GM11168 (cell line): ENCODE data around the gene HNF4A.
"Not testable (repeated sequence)": the region's sequence is repeated elsewhere in the genome, so short reads cannot be mapped to it uniquely, and the experiment has no call there.

Experiments used
- in situ Hi-C: fragments of 300-500 bp; cut with MboI; formaldehyde crosslinking; loops from one replicate; pipeline ENCODE4 v1.12.0; 2022; ENCODE audit warnings: low sequenced_read_pairs; ENCODE audit not compliant: unreplicated experiment

Gene HNF4A

DNA sequence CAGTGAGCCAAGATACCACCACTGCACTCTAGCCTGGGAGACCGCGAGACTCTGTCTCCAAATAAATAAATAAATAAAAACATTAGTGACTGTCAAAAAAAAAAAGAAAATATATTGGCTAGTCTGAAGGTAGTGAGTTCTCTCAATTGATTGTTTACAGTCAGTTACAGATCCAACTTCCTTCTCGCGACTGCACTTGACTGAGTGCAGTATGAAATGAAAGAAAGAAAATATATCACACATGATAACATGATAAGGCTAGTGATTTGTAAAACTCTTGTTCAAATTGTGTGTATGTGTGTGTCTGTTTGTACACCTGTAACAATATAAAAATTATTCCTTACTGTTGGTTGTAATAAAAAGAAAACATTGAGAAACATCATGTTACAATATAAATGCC lies 10.8 kb upstream of the HNF4A start:
- in situ Hi-C loops = no loop called here

DNA sequence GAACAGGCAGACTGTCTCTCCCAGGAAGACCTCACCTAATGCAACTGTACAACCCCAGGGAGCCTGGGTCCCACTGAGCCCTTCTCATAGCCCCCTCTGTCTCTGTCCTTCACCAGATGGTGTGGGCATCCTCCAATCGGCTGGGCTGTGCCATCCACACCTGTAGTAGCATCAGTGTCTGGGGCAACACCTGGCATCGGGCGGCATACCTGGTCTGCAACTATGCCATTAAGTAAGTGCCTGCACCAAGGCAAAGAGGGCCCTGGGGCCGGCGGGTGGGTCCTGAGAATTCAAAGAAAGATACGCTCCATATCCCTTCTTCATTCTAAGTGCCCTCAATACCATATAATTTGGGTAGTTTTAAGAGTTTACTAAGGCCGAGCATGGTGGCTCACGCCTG lies 10.4 kb upstream of the HNF4A start:
- in situ Hi-C loops = no loop called here

DNA sequence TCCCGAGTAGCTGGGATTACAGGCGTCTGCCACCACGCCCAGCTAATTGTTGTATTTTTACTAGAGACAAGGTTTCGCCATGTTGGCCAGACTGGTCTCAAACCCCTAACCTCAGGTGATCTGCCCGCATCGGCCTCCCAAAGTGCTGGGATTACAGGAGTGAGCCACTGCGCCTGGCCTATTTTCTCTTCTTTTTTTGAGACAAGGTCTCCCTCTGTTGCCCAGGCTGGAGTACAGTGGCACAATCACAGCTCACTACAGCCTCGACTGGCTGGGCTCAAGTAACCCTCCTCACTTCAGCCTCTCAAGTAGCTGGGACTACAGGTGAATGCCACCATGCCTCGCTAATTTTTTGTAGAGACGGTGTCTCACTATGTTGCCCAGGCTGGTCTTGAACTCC lies 9.6 kb upstream of the HNF4A start:
- in situ Hi-C loops = not testable (repeated sequence)

DNA sequence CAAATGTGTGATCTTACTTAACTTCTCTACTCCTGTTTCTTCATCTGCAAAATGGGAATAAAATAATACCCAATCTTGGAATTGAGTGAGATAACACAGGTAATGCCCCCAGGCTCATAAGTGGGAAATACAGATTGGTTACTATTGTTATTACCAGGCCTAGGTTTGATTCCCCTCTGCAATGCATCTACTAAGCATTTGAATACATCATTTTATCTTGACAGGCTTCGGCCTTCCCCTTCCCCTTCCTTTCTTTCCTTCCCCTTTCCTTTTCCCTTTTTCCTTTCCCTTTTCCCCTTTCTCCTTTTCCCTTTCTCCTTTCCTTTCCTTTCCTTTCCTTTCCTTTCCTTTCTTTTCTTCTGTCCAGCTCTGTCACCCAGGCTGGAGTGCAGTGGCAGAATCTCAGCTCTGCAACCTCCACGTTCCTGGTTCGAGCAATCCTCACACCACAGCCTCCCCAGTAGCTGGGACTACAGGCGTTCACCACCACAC lies 7.3 kb upstream of the HNF4A start:
- in situ Hi-C loops = no loop called here

DNA sequence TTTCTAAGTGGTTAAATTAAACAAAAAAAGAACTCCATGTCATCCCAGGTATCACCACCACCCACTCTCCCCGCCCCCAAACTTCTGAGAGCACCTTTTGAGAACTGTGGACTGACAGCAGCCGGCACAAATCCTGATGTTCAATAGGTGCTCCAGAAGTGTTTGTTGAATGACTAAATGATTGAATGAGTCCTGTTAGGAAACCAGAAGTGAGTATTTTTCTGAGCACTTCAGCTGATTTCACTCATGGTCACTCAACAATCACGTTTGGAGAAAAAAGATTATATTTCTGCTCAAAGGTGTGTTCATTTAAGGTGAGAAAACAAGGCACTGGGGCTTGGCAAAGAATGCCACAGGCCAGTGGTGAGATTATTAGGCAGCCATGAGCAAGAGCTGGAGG lies 6.2 kb upstream of the HNF4A start:
- in situ Hi-C loops = no loop called here

DNA sequence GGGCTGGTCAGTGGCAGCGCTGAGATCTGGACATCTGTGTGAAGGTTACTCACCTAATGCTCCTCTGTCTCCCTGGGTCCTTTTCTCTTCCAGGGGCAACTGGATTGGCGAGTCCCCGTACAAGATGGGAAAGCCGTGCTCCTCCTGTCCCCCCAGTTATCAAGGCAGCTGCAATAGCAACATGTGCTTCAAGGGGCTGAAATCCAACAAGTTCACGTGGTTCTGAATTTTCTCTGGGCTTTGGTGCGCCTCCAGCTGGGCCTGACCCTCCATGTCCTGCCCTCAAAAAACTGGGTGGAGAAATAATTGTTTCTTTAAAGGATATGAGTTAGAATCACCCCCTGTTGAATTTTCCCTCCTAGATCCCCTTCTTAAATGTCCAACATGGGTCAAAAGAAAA lies 4.9 kb upstream of the HNF4A start:
- in situ Hi-C loops = no loop called here

DNA sequence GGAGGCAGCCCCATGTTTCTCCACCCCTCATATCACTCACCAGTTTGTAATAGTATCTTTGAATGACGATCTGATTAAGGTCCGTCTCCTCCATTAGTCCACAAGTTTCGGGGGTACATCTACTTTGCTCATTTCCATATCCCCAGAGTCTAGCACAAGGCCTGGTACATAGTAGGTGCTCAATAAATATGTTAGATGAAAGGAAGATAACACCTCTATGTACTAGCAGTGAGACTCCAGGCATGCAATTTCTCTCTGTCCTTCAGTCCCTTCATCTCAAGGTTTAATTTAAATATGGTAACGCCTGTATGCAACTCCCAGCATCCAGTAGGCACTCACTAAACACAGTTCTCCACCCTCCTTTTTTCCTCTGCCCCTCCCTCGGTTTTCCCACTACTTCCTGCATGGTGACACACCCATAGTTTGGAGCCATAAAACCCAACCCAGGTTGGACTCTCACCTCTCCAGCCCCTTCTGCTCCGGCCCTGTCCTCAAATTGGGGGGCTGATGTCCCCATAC lies 461 bp upstream of the HNF4A start:
- in situ Hi-C loops = no loop called here

DNA sequence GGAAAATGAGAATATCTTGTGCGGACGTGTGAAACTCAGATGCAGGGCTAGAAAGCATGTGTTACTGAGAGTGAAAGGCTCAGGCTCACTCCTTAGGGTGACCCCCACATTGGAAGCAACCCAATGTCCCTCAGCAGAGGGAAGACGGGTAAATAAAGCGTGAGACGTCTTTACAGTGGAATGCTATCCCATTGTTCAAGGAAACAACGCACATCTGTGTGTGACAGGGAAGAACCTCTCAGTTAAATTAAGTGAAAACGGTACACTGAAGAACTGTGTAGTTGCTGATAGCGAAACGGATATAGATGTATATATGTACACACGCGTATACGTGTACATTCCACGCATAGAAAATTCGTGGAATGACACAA lies 839 bp downstream of the HNF4A start:
- in situ Hi-C loops = no loop called here

DNA sequence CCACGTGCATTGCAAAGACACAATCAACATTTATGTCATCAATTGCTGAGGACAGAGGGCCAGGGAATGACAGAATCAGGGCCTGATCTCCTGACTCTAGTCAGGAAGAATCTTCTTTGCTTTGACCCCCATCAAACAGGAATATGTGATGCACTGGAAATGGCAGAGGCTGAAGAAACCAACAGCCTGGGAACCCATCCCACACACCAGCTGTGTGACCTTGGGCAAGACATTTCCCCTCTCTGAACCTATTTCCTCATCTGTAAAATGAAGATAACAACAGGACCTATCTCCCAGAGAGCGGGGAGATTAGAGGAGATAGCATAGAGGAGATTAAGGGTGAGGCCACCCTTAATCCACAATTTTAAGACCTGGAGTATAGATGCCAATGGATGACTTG lies 1.5 kb downstream of the HNF4A start:
- in situ Hi-C loops = no loop called here

DNA sequence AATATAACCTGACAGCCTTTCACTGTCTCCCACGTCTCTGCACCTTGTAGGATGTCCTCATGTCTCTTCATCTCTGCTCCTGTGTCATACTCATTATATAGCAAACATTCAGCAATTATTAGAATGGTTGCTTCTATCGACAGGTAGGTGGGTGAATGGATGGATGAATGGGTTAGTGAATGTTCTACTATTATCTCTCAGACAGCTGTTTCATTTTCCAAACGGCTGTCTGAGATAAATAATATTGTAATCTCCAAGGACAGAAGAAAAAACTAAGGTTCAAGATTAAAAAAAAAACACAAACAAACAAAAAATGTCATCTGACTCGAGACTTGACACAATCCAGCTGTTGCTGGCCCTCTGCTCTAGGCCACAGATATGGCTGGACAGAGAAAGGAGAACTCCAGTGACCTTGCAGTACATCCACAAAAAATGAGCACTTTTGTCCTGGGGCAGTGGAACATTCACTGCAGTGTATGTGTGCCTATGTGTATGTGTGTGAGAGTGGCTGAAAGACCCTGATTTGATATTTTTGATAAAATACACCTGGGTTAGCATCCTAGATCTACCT lies 2.1 kb downstream of the HNF4A start:
- in situ Hi-C loops = no loop called here

DNA sequence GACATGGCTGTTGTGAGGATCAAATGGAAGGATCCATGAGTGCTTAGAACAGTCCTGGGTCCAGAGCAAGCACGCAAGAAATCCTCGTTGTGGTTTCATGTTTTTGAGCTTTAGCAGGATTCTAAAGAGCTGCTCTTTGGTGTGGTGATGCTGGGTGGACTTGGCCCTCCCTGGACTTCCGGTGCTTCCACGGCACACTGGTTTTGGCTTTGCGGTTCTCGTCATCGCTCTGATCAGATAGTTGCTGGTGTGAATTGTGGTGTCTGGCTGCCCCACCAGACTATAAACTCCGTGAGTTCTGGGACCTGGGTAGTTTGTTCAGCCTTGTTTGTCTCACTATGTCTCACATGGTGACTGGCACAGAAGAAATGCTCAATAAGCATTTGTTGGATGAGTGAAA lies 3.3 kb downstream of the HNF4A start:
- in situ Hi-C loops = no loop called here

DNA sequence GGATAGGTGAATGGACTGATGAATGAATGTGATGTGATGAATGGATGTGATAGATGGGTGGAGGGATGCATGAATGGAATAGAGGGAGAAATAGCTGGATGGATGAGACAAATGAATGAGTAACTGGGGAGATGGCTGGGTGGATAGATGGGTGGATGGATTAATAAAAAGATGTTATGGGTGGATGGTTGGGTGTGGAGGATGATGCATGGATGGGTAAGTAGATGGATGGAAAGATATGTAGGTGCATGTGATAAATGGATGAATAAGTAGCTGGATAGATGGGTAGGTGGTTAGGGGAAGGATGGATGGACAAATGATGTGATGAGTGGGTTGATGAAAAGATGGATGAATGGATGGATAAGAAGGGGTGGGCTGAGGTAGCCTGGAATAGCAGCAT lies 4.7 kb downstream of the HNF4A start:
- in situ Hi-C loops = no loop called here

DNA sequence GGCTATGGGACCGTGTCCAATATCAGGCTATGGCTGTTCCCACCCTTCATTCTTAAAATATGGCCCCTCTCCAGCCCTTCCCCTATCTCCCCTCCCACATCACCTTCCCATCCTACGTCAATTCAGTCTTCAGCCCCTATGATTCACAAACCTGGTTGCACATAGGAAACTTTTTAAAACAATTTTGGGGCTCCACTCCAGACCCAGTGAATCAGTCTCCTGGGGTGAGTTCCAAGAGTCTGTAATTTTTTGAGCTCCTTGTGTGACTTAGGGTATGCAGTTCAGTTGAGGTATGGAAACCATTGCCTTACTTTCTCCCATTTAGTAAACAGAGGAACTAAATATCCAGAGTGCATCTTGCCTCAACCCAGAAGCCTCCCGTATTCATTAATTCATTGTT lies 5.5 kb downstream of the HNF4A start:
- in situ Hi-C loops = no loop called here

DNA sequence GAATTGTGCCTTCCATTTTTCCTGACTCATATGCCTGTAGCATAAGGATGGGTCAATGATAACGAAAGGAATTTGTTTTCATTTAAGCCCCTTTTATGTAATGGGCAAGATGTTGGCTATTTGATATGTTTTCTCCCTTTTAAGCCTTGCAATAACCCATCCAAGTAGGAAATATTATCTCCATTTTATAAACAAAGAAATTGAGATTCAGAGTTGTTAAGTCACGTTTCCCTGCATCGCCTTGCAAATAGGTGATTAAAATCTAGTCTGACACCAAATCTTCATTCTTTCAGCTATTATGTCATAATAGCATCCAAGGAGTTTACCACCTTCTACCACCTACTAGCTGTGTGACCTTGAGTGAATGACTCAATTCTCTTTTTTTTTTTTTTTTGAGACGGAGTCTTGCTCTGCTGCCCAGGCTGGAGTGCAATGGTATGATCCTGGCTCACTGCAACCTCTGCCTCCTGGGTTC lies 7.0 kb downstream of the HNF4A start:
- in situ Hi-C loops = no loop called here

DNA sequence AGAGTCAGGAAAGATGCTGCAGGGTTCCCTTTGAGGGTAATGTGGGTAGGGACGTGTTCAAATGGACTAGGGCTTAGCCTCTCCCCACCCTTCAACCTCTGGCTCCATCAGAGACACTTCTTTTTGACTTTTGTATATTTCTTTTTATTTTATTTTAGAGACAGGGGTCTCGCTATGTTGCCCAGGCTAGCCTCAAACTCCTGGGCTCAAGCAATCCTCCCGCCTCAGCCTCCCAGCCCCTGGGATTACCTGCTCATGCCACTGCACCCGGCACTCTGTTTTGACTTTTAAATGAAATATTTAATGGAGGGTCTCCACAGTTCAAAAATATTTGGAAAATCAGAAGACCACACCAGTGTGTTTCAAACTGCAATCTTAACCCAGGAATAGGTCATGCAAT lies 8.6 kb downstream of the HNF4A start:
- in situ Hi-C loops = no loop called here

DNA sequence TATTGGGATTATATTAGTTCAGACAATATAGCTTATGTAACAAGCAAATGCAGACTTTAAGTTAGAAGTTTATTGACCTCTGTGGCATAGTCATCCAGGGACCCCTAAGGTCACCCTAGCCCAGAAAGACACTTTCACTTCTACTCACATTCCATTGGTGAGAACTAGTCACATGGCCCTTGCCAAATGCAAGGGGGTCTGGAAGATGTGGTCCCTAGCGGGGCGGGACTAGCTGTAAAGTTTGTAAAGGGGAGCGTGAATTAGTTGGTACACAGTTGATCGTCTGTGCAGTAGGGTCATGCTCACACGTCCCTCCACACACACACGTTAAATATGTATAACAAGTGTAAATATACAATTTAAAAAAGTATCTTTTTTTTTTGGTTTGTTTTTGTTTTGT lies 9.3 kb downstream of the HNF4A start:
- in situ Hi-C loops = no loop called here

DNA sequence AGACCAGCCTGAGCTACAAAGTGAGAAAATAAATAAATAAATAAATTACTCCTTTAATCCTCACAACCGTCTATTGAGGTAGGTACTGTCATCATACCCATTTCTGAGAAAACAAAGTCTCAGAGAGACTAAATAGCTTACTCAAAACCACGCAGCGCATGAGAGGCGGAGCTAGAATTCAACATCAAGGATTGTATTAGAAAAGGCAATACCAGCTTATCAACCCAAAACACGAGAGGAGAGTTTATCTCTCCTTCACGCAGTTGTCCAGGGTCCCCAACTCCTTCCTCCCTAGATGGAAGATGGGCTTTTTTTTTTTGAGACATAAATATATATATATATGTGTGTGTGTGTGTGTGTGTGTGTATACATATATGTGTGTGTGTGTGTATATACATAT lies 12.2 kb downstream of the HNF4A start:
- in situ Hi-C loops = no loop called here

DNA sequence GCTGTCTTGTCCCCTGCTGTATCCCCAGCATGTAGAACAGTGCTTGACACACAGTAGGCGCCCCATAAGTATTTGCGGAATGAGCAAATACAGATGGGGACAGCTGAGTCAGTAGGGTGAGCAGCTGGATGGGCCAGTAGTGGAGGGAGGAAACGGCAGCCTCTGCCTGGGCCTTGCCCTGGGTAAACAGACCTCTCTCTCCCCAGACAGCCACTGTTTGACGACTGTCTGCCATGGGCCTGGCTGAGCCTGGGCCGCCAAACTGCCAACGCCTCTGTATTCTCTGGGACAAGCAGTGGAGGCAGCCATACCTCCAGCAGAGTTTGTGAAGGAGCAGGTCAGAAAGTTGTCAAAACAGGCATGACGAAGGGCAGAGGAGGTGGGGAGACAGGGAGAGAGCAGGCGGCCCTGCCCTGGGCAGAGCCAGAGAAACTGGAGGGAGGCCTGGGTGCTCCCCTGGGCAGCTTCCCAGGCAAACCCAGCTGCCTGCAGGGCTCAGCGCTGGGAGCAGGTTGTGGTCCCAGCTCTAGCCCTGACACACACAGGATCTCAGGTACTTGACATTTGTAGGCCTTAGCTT lies 15.2 kb downstream of the HNF4A start:
- in situ Hi-C loops = no loop called here

DNA sequence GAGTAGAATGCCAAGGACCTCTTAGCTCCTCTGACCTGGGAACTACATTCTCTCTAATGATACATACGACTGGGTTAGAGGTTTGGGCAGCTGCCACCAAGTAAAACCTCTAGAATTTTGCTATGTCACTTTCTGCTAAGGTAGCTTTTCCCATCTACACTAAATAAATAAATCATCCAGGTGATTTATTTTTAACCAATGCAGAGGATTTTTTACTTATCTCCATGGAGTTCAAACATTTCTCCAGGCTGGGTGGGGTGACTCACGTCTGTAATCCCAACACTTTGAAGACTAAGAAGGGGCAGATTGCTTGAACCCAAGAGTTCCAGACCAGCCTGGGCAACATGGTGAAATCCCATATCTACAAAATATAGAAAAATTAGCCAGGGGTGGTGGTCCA lies 27.1 kb downstream of the HNF4A start:
- in situ Hi-C loops = loop anchor here (10.0 kb wide), 1 partner anchor 222 kb away; no protein-coding TSS in a partner anchor

DNA sequence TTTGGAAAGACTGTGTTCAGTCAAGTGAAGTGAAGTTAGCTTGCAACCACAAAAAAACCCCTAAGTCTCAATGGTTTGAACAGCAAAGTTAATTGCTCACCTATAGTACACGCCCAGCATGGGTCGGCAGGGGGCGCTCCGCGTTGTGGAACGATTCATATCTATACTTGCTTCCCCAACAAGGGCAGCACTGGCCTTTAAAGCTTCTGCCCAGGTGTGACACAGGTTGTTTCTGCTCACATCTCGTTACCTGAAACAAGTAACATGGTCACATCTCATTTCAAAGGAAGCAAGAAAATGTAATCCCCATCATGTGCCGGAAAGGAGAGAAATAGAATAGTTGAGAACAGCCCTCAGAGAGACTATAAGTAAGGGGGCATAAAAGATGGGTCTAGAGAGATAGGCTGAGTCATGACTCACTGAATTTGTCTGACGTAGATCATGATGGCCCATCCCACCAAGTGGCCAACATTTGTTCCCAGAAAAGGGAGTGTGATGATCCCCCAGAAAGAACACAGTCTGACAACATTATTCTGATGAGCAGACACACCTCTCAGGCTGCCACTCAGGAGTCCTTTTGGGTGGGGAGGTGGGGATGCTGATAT lies 29.0 kb downstream of the HNF4A start:
- in situ Hi-C loops = loop anchor here (10.0 kb wide), 1 partner anchor 220 kb away; no protein-coding TSS in a partner anchor

DNA sequence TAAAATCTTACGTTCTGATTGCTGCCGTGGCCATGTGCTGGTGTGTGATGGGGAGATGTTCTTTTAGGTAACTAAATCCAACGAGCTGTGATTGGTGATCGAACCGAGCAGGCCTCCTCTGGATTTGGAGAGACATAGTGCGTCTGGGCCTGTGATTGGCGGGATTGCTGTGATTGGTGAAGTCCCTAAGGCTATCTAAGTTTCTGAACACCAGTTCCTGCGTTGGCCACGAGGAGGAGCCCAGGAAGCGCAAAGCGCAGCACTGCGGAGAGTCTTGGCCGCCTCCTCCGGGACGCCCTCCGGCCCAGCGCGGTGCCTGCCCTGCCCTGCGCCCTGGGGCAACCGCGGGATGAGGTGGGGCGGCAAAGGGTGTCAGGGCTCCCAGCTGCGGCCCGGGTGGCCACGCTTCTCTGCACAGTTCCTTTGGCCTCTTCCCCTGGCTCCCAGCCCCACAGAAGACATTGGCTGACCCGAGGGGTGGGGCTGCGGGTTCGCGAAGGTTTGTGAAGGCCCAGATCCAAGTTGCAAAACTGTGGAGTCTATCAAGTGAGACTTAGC lies 33.0 kb downstream of the HNF4A start:
- in situ Hi-C loops = loop anchor here (10.0 kb wide), 1 partner anchor 216 kb away; no protein-coding TSS in a partner anchor
